ENCODE results near the gene MRPL28.
A peak's percentile ranks its signal among the peaks of the same experiment; 100 is the strongest.

- peak in 1 of 3 donors; percentile 40 for TF ChIP-seq CTCF (IDR thresholded peaks at IDR 0.05)
- no peak for TF ChIP-seq POLR2A (IDR thresholded peaks at IDR 0.05)
- TF ChIP-seq POLR2AphosphoS5 (IDR thresholded peaks at IDR 0.05) = no peak
Measured at GRCh38 chr16:352547-353403, 17.6 kb downstream of the MRPL28 start, which contains the start of gene AXIN1.
